A549 (cell line): ENCODE results near the gene GPX7. TPM values are rescaled to one million over a fixed set of nuclear protein-coding genes. Genes with fewer than 3 reads are reported as not detected.

Experiments used
- ATAC-seq, 2 experiments: fragments of 200-7000 bp in 1 of 2; fragments of >200 bp in 1 of 2; cut with Nextera tagmentation in 1 of 2; cut with Tn5 transposase in 1 of 2; 3 replicates each; pipeline versions ENCODE4 v1.8.0 to v1.9.1; 2018 to 2020; ENCODE audit warnings: mild to moderate bottlenecking in 1 of 2, moderate library complexity in 1 of 2
- CTCF ChIA-PET: fragments of 300-600 bp; sonication (Branson Sonifier 250); formaldehyde crosslinking; extraction: SDS; loops from one replicate; lab custom pipeline; 2021; ENCODE audit warnings: antibody characterized with exemption, inconsistent platforms; lab: Yijun Ruan, JAX
- POLR2A ChIA-PET: fragments of 350-600 bp; formaldehyde crosslinking; extraction: SDS; loops from one replicate; lab custom pipeline; 2021; ENCODE audit warnings: antibody characterized with exemption, inconsistent platforms; lab: Yijun Ruan, JAX
- DNase-seq, 2 experiments: peaks; one replicate each; pipeline versions ENCODE4 v3.0.0 to v3.0.0-alpha.2; 2011 to 2016; ENCODE audit warnings: low read depth in 1 of 2, low spot score in 1 of 2
- FAIRE-seq: peaks from 2 replicates; lab custom pipeline; 2011; peaks lifted over from hg19 to GRCh38; lab: Jason Lieb, UNC
- H3K27ac ChIP-seq, 2 experiments: fragments of >200 bp; sonication (Bioruptor Twin); formaldehyde crosslinking; 3 replicates each; pipeline ENCODE4 v1.5.1; 2016 to 2017
- H3K4me1 ChIP-seq: fragments of >200 bp; sonication (Bioruptor Twin); formaldehyde crosslinking; 3 replicates; pipeline ENCODE4 v1.6.1; 2016
- H3K4me2 ChIP-seq: fragments of >200 bp; sonication (Bioruptor Twin); formaldehyde crosslinking; 3 replicates; pipeline ENCODE4 v1.6.1; 2016
- H3K4me3 ChIP-seq: fragments of >200 bp; sonication (Bioruptor Twin); formaldehyde crosslinking; 3 replicates; pipeline ENCODE4 v1.5.1; 2016
- H3K9me3 ChIP-seq: fragments of >200 bp; sonication (Bioruptor Twin); formaldehyde crosslinking; 3 replicates; pipeline ENCODE4 v1.6.1; 2016
- BHLHE40 ChIP-seq: IDR thresholded peaks from 2 replicates; pipeline ENCODE4 v1.6.1; 2012; ENCODE audit warnings: low read depth, low read length, inconsistent platforms
- CBX2 ChIP-seq: fragments of 200-600 bp; sonication (generic); IDR thresholded peaks from 2 replicates; pipeline ENCODE4 v1.6.1; 2016; ENCODE audit warnings: low read depth, mild to moderate bottlenecking, borderline replicate concordance
- CBX8 ChIP-seq: fragments of 200-600 bp; sonication (generic); IDR thresholded peaks from 2 replicates; pipeline ENCODE4 v1.6.1; 2016
- CEBPB ChIP-seq, 2 experiments: fragments of >200 bp in 1 of 2; sonication (Bioruptor Twin) in 1 of 2; formaldehyde crosslinking in 1 of 2; IDR thresholded peaks; 2 replicates each; pipeline ENCODE4 v1.6.1; 2012 to 2016
- CHD2 ChIP-seq: fragments of 150-350 bp; IDR thresholded peaks from 2 replicates; pipeline ENCODE4 v1.6.1; 2014; ENCODE audit warnings: low read length; ENCODE audit not compliant: partially characterized antibody
- CHD4 ChIP-seq: fragments of 200-600 bp; sonication (generic); IDR thresholded peaks from 2 replicates; pipeline ENCODE4 v1.6.1; 2016; ENCODE audit warnings: antibody characterized with exemption, mild to moderate bottlenecking, borderline replicate concordance
- E2F6 ChIP-seq: IDR thresholded peaks from 2 replicates; pipeline ENCODE4 v1.6.1; 2012; ENCODE audit warnings: low read depth, borderline replicate concordance
- EHMT2 ChIP-seq: fragments of 200-600 bp; sonication (generic); IDR thresholded peaks from 2 replicates; pipeline ENCODE4 v1.6.1; 2016; ENCODE audit warnings: antibody characterized with exemption, low read depth, mild to moderate bottlenecking, moderate library complexity
- EP300 ChIP-seq, 2 experiments: fragments of >200 bp; sonication (Bioruptor Twin); formaldehyde crosslinking; IDR thresholded peaks; 2 replicates in 1 of 2; 3 replicates in 1 of 2; pipeline ENCODE4 v1.6.1; 2016 to 2017
- FOSL2 ChIP-seq, 2 experiments: fragments of 450-650 bp in 1 of 2; fragments of >200 bp in 1 of 2; sonication (Bioruptor Twin) in 1 of 2; formaldehyde crosslinking; IDR thresholded peaks; 2 replicates each; pipeline versions ENCODE4 v1.5.0 to v1.6.1; 2016 to 2020; ENCODE audit warnings: mild to moderate bottlenecking in 1 of 2, moderate library complexity in 1 of 2
- HES2 ChIP-seq: fragments of >200 bp; sonication (Bioruptor Twin); formaldehyde crosslinking; IDR thresholded peaks from 2 replicates; pipeline ENCODE4 v1.6.1; 2016
- HEYL ChIP-seq: fragments of 250-450 bp; sonication (Bioruptor Pico); IDR thresholded peaks from 2 replicates; pipeline ENCODE4 v1.8.0; 2021; ENCODE audit warnings: mild to moderate bottlenecking, moderate library complexity
- HMGXB4 ChIP-seq: fragments of 250-450 bp; sonication (Bioruptor Pico); IDR thresholded peaks from 2 replicates; pipeline ENCODE4 v1.5.0; 2021; ENCODE audit warnings: mild to moderate bottlenecking, moderate library complexity, borderline replicate concordance
- HOXA7 ChIP-seq: fragments of 250-450 bp; sonication (Bioruptor Pico); IDR thresholded peaks from 2 replicates; pipeline ENCODE4 v1.5.0; 2020; ENCODE audit warnings: mild to moderate bottlenecking, moderate library complexity
- MAFK ChIP-seq: fragments of 450-650 bp; IDR thresholded peaks from 2 replicates; pipeline ENCODE4 v1.6.1; 2014; ENCODE audit not compliant: partially characterized antibody
- MAZ ChIP-seq: fragments of 150-350 bp; IDR thresholded peaks from 2 replicates; pipeline ENCODE4 v1.6.1; 2014; ENCODE audit warnings: antibody characterized with exemption, low read depth, low read length, borderline replicate concordance
- NPAS2 ChIP-seq: fragments of 250-450 bp; sonication (Bioruptor Pico); IDR thresholded peaks from 2 replicates; pipeline ENCODE4 v1.8.0; 2022; ENCODE audit warnings: mild to moderate bottlenecking, moderate library complexity, borderline replicate concordance
- NR3C1 ChIP-seq: fragments of >200 bp; sonication (Bioruptor Twin); formaldehyde crosslinking; IDR thresholded peaks from 3 replicates; pipeline ENCODE4 v1.6.1; 2017
- RAD21 ChIP-seq, 2 experiments: fragments of >200 bp in 1 of 2; sonication (Bioruptor Twin) in 1 of 2; formaldehyde crosslinking in 1 of 2; IDR thresholded peaks in 1 of 2; conservative IDR thresholded peaks in 1 of 2; 2 replicates in 1 of 2; 3 replicates in 1 of 2; pipeline ENCODE4 v1.6.1; 2012 to 2018; ENCODE audit warnings: inconsistent platforms in 1 of 2
- RFX5 ChIP-seq: fragments of 450-650 bp; IDR thresholded peaks from 2 replicates; pipeline ENCODE4 v1.7.1; 2014; ENCODE audit warnings: antibody characterized with exemption, mild to moderate bottlenecking, moderate library complexity
- RNF2 ChIP-seq: fragments of 200-600 bp; sonication (generic); IDR thresholded peaks from 2 replicates; pipeline ENCODE4 v1.6.1; 2016; ENCODE audit warnings: low read depth, mild to moderate bottlenecking, antibody characterized with exemption, moderate library complexity, borderline replicate concordance
- SMC3 ChIP-seq: fragments of >200 bp; sonication (Bioruptor Twin); formaldehyde crosslinking; IDR thresholded peaks from 3 replicates; pipeline ENCODE4 v1.6.1; 2018; ENCODE audit warnings: inconsistent platforms
- ZNF302 ChIP-seq: fragments of 250-450 bp; sonication (Bioruptor Pico); IDR thresholded peaks from 2 replicates; pipeline ENCODE4 v1.9.0; 2021; ENCODE audit warnings: inconsistent platforms, mild to moderate bottlenecking, moderate library complexity
- WGBS: methylation state at CpG from one replicate; pipeline ENCODE4 v1.1.6; 2017; ENCODE audit errors: missing lambda C conversion rate; 5-methylcytosine and 5-hydroxymethylcytosine counted together
- polyA plus RNA-seq, 4 experiments: library from polyadenylated mRNA; depleted of rRNA in 3 of 4; stranded (reverse); fragments of >200 nt; fragmentation: RNase III in 1 of 4; extraction: RNeasy Plus Mini Kit Qiagen cat#74134 plus additional on column Dnase treatment in 1 of 4; gene quantifications; 2 replicates in 3 of 4; 3 replicates in 1 of 4; pipeline ENCODE4 v1.2.3, GENCODE V29; 2011 to 2017
- TF ChIP-seq, protein P1 (sequence below): fragments of >200 bp; sonication (Bioruptor Twin); formaldehyde crosslinking; IDR thresholded peaks from 3 replicates; pipeline ENCODE4 v1.6.1; 2016
- TF ChIP-seq, protein P2 (sequence below): fragments of >200 bp; sonication (Bioruptor Twin); formaldehyde crosslinking; IDR thresholded peaks from 3 replicates; pipeline ENCODE4 v1.5.1; 2016
- TF ChIP-seq, protein P3 (sequence below): fragments of 250-450 bp; sonication (Bioruptor Pico); IDR thresholded peaks from 2 replicates; pipeline ENCODE4 v1.5.0; 2020; ENCODE audit warnings: low read depth, mild to moderate bottlenecking, moderate library complexity

The GPX7 gene
- polyA plus RNA-seq, 2 of the 4 experiments (the other 2 are of a cell fraction): not detected

DNA sequence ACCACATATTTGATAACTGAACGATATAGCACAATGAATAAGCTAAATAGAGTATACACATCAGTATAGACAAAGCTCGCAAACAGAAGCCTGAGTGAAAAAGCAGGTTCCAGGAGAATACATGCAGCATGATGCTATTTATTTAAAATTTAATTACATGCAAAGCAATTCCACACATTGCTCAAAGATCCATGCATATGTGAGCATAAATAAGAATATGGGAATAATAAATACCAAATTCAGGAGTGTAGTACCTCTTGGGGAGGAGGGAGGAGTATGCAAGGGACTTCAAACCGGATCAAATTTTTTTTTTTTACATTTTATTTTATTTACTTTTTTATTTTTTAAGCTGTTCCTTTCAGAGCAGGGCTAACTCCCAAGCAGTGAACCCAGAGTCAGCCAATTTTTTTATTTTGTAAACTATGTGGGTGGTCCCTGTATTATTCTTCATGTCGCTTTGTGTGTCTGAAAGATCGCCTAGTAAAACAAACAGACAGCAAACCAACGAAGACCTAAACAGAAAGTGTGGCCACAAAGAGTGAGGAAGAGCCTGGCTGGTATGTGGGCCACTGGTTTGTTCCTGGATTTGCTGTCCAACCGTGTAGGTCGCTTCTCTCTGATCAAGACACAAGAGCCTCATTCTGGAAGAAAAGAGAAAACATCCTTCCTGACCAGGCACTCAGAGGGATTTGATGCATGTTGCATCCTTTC, 26.6 kb downstream of the GPX7 start:
- Histone ChIP-seq H3K9me3 (peaks cover 6% of the 10 kb centered on the region; the same call in 1 of the 3 replicates), H3K4me3 (no peak overlapping the region), H3K4me2 (peak overlapping the region; percentile 3; the same call in 1 of the 3 replicates)
- DNase-seq (peak in 1 of 2 experiments; percentile 28), ATAC-seq (peak in 1 of 2 experiments; percentile 35; a peak in 2 of 6 replicates), FAIRE-seq (no peak)
- whole genome bisulfite sequencing: 49% methylated on average over 8 of the region's 8 CpGs
- POLR2A ChIA-PET: no interaction called here
- TF ChIP-seq RFX5 (no peak), EP300 (IDR thresholded peaks at IDR 0.05) (no peak), FOSL2 (IDR thresholded peaks at IDR 0.05) (no peak), FOSL2 (CRISPR knock-in tag; IDR thresholded peaks at IDR 0.05) (no peak), SMC3 (no peak), MAFK (no peak), E2F6 (no peak), RNF2 (no peak), NPAS2 (CRISPR knock-in tag) (no peak), NR3C1 (no peak), ZNF302 (CRISPR knock-in tag) (no peak), RAD21 (conservative IDR thresholded peaks at IDR 0.05 in 1 of 2, IDR thresholded peaks at IDR 0.05 in 1 of 2) (no peak), HMGXB4 (CRISPR knock-in tag) (no peak), CBX8 (no peak)
- TF ChIP-seq, protein P1, sequence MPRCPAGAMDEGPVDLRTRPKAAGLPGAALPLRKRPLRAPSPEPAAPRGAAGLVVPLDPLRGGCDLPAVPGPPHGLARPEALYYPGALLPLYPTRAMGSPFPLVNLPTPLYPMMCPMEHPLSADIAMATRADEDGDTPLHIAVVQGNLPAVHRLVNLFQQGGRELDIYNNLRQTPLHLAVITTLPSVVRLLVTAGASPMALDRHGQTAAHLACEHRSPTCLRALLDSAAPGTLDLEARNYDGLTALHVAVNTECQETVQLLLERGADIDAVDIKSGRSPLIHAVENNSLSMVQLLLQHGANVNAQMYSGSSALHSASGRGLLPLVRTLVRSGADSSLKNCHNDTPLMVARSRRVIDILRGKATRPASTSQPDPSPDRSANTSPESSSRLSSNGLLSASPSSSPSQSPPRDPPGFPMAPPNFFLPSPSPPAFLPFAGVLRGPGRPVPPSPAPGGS: no peak
- TF ChIP-seq, protein P2, sequence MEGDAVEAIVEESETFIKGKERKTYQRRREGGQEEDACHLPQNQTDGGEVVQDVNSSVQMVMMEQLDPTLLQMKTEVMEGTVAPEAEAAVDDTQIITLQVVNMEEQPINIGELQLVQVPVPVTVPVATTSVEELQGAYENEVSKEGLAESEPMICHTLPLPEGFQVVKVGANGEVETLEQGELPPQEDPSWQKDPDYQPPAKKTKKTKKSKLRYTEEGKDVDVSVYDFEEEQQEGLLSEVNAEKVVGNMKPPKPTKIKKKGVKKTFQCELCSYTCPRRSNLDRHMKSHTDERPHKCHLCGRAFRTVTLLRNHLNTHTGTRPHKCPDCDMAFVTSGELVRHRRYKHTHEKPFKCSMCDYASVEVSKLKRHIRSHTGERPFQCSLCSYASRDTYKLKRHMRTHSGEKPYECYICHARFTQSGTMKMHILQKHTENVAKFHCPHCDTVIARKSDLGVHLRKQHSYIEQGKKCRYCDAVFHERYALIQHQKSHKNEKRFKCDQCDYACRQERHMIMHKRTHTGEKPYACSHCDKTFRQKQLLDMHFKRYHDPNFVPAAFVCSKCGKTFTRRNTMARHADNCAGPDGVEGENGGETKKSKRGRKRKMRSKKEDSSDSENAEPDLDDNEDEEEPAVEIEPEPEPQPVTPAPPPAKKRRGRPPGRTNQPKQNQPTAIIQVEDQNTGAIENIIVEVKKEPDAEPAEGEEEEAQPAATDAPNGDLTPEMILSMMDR: no peak
- TF ChIP-seq, all 56 proteins: peak for 0
- Histone ChIP-seq H3K27ac (no peak overlapping the region; a peak in 1 of 6 replicates), H3K4me1 (0 out of 3 replicates have a peak, but pooled peaks cover 4% of the 10 kb centered on the region)
- CTCF ChIA-PET: no interaction called here

- H3K4me2 ChIP-seq: peak overlapping the region; percentile 3; the same call in 1 of the 3 replicates
- no peak overlapping the region; a peak in 1 of 6 replicates for H3K27ac ChIP-seq
- CTCF ChIA-PET: no interaction called here
- 0 out of 3 replicates have a peak, but pooled peaks cover 4% of the 10 kb centered on the region for H3K4me1 ChIP-seq
- DNase-seq (no peak), FAIRE-seq (no peak), ATAC-seq (peak; percentile 40 to 70; a peak in 4 of 6 replicates)
- no peak overlapping the region for H3K4me3 ChIP-seq
- 0 out of 3 replicates have a peak, but pooled peaks cover 1% of the 10 kb centered on the region for H3K9me3 ChIP-seq
- TF ChIP-seq CBX2 (no peak), CHD4 (no peak), CBX8 (no peak), CHD2 (no peak), CEBPB (IDR thresholded peaks at IDR 0.05) (no peak), NR3C1 (no peak), MAZ (no peak), MAFK (no peak), SMC3 (no peak), HES2 (no peak), BHLHE40 (no peak), HOXA7 (CRISPR knock-in tag) (no peak), HEYL (CRISPR knock-in tag) (no peak), EHMT2 (no peak)
- TF ChIP-seq, protein P3, sequence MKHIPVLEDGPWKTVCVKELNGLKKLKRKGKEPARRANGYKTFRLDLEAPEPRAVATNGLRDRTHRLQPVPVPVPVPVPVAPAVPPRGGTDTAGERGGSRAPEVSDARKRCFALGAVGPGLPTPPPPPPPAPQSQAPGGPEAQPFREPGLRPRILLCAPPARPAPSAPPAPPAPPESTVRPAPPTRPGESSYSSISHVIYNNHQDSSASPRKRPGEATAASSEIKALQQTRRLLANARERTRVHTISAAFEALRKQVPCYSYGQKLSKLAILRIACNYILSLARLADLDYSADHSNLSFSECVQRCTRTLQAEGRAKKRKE (CRISPR knock-in tag): no peak
- TF ChIP-seq, protein P2: no peak
- 40% methylated on average over 1 of the region's 7 CpGs for WGBS
- POLR2A ChIA-PET: no interaction called here
These were observed 27.1 kb downstream of the GPX7 start for GRCh38 chr1:52629325-52629643.
